Tibial nerve (tissue), 4 donors: ENCODE measurements around the gene MYADML2. TPM values are rescaled to one million over a fixed set of nuclear protein-coding genes. Genes with fewer than 3 reads are reported as not detected.

Experiments
- DNase-seq, 2 donors: peaks; one replicate each; pipeline ENCODE4 v3.0.0-alpha.2; 2019; ENCODE audit warnings: low spot score in 2 of 2
- H3K27ac ChIP-seq, 4 donors: fragments of 200-600 bp; sonication (generic) in 3 of 4; one replicate each; pipeline ENCODE4 v1.5.1; 2017 to 2019; ENCODE audit warnings: mild to moderate bottlenecking in 1 of 4
- H3K27me3 ChIP-seq, 2 donors: fragments of 200-600 bp; sonication (generic) in 1 of 2; one replicate each; pipeline versions ENCODE4 v1.5.1 to v1.6.0; 2017 to 2019
- H3K36me3 ChIP-seq, 3 donors: fragments of 200-600 bp; sonication (generic); one replicate each; pipeline ENCODE4 v1.5.1; 2018 to 2019
- H3K4me1 ChIP-seq, 4 donors: fragments of 200-600 bp; sonication (generic) in 3 of 4; one replicate each; pipeline ENCODE4 v1.5.1; 2017 to 2019
- H3K4me3 ChIP-seq, 4 donors: fragments of 200-600 bp; sonication (generic) in 3 of 4; one replicate each; pipeline ENCODE4 v1.5.1; 2017 to 2019; ENCODE audit warnings: mild to moderate bottlenecking in 1 of 4, moderate library complexity in 1 of 4
- H3K9me3 ChIP-seq, 4 donors: fragments of 200-600 bp; sonication (generic) in 3 of 4; one replicate each; pipeline ENCODE4 v1.5.1; 2017 to 2019
- CTCF ChIP-seq, 5 experiments: fragments of 200-600 bp in 3 of 5; fragments of 450-650 bp in 2 of 5; sonication (generic) in 3 of 5; IDR thresholded peaks; one replicate each; pipeline ENCODE4 v1.5.1; 2016 to 2019; ENCODE audit warnings: antibody characterized with exemption in 5 of 5, mild to moderate bottlenecking in 3 of 5, moderate library complexity in 2 of 5
- EP300 ChIP-seq, 2 donors: sonication (generic); formaldehyde crosslinking; IDR thresholded peaks; one replicate each; pipeline ENCODE4 v1.6.1; 2017; ENCODE audit warnings: antibody characterized with exemption in 2 of 2, mild to moderate bottlenecking in 1 of 2
- POLR2A ChIP-seq, 2 donors: fragments of 450-650 bp; IDR thresholded peaks; one replicate each; pipeline ENCODE4 v1.6.1; 2017; ENCODE audit warnings: antibody characterized with exemption in 2 of 2, mild to moderate bottlenecking in 2 of 2, moderate library complexity in 2 of 2
- WGBS, 2 donors: methylation state at CpG; one replicate each; pipeline ENCODE4 v1.1.5; 2018; 5-methylcytosine and 5-hydroxymethylcytosine counted together
- total RNA-seq, 4 donors: library from RNA; depleted of rRNA; stranded (reverse); fragments of >200 nt; gene quantifications; one replicate each; pipeline ENCODE4 v1.1.0, GENCODE V29; 2016

The MYADML2 gene
- total RNA-seq, 4 donors from 2014 or later, result not detected

- Histone ChIP-seq H3K4me3 (no peak overlapping the region), H3K9me3 (no peaks in the 10 kb centered on the region), H3K36me3 (no peaks in the 10 kb centered on the region), H3K27me3 (peaks cover 0 to 61% of the 10 kb centered on the region in 2 donors), H3K4me1 (peaks cover 0 to 39% (median 7%) of the 10 kb centered on the region in 4 donors), H3K27ac (no peak overlapping the region)
- TF ChIP-seq EP300 (IDR thresholded peaks at IDR 0.05) (no peak), CTCF (IDR thresholded peaks at IDR 0.05) (no peak), POLR2A (IDR thresholded peaks at IDR 0.05) (no peak)
- no peak for DNase-seq
- 57 to 63% methylated on average over 4 to 9 of the region's 15 CpGs for WGBS, 2 donors
Observed at GRCh38 chr17:81939218-81939617, 7.8 kb downstream of the MYADML2 start.

- Histone ChIP-seq H3K36me3 (no peaks in the 10 kb centered on the region), H3K27ac (no peak overlapping the region), H3K4me3 (no peak overlapping the region), H3K9me3 (no peaks in the 10 kb centered on the region), H3K27me3 (peaks cover 0 to 34% of the 10 kb centered on the region in 2 donors), H3K4me1 (peaks cover 0 to 35% (median 7%) of the 10 kb centered on the region in 4 donors)
- WGBS, 2 donors, result 75 to 77% methylated on average over 3 to 6 of the region's 6 CpGs
- no peak for DNase-seq
- no peak for TF ChIP-seq CTCF (IDR thresholded peaks at IDR 0.05)
- no peak for TF ChIP-seq POLR2A (IDR thresholded peaks at IDR 0.05)
- TF ChIP-seq EP300 (IDR thresholded peaks at IDR 0.05), result no peak
Observed at GRCh38 chr17:81935709-81936084, 11.3 kb downstream of the MYADML2 start.

- Histone ChIP-seq H3K4me3 (no peak overlapping the region), H3K4me1 (peaks cover 0 to 29% (median 7%) of the 10 kb centered on the region in 4 donors), H3K36me3 (no peaks in the 10 kb centered on the region), H3K9me3 (no peaks in the 10 kb centered on the region), H3K27ac (no peak overlapping the region), H3K27me3 (peaks cover 0 to 33% of the 10 kb centered on the region in 2 donors)
- 79 to 88% methylated on average over 25 to 28 of the region's 38 CpGs for WGBS, 2 donors
- TF ChIP-seq EP300 (IDR thresholded peaks at IDR 0.05) (no peak), POLR2A (IDR thresholded peaks at IDR 0.05) (no peak), CTCF (IDR thresholded peaks at IDR 0.05) (no peak)
- no peak for DNase-seq
Observed at GRCh38 chr17:81934850-81935708, 12.0 kb downstream of the MYADML2 start.

- H3K36me3 ChIP-seq, result no peaks in the 10 kb centered on the region
- H3K4me1 ChIP-seq, result peaks cover 0 to 21% (median 7%) of the 10 kb centered on the region in 4 donors
- DNase-seq, result no peak
- no peak overlapping the region for H3K4me3 ChIP-seq
- peaks cover 0 to 26% of the 10 kb centered on the region in 2 donors for H3K27me3 ChIP-seq
- WGBS, 2 donors, result 85 to 87% methylated on average over 14 to 23 of the region's 23 CpGs
- no peaks in the 10 kb centered on the region for H3K9me3 ChIP-seq
- no peak overlapping the region for H3K27ac ChIP-seq
- TF ChIP-seq EP300 (IDR thresholded peaks at IDR 0.05), result no peak
Observed at GRCh38 chr17:81934098-81934757, 12.8 kb downstream of the MYADML2 start.

- WGBS, 2 donors, result 82 to 84% methylated on average over 12 to 14 of the region's 14 CpGs
- H3K27me3 ChIP-seq, result peaks cover 0 to 19% of the 10 kb centered on the region in 2 donors
- no peaks in the 10 kb centered on the region for H3K9me3 ChIP-seq
- no peaks in the 10 kb centered on the region for H3K36me3 ChIP-seq
- TF ChIP-seq CTCF (IDR thresholded peaks at IDR 0.05) (no peak), POLR2A (IDR thresholded peaks at IDR 0.05) (no peak), EP300 (IDR thresholded peaks at IDR 0.05) (no peak)
- DNase-seq, result no peak
- H3K4me3 ChIP-seq, result no peak overlapping the region
- H3K4me1 ChIP-seq, result peaks cover 0 to 27% (median 14%) of the 10 kb centered on the region in 4 donors
- no peak overlapping the region for H3K27ac ChIP-seq
Observed at GRCh38 chr17:81933178-81933699, 13.8 kb downstream of the MYADML2 start.
